Lower lobe of right lung (tissue), 2 donors: ENCODE measurements around the gene ZNF148. TPM values are rescaled to one million over a fixed set of nuclear protein-coding genes. Genes with fewer than 3 reads are reported as not detected.

ENCODE experiments used
- ATAC-seq, 2 donors: fragments of 200-7000 bp; cut with Tn5 transposase; one replicate each; pipeline ENCODE4 v1.9.1; 2020 to 2022; ENCODE audit warnings: mild to moderate bottlenecking in 2 of 2, moderate library complexity in 2 of 2
- DNase-seq: peaks from one replicate; pipeline ENCODE4 v3.0.0-alpha.2; 2020
- H3K27ac ChIP-seq: fragments of 200-600 bp; one replicate; pipeline ENCODE4 v1.8.0; 2022
- H3K27me3 ChIP-seq: fragments of 200-600 bp; one replicate; pipeline ENCODE4 v1.8.0; 2022; ENCODE audit warnings: low read depth
- H3K36me3 ChIP-seq: fragments of 200-600 bp; one replicate; pipeline ENCODE4 v1.8.0; 2022; ENCODE audit warnings: mild to moderate bottlenecking
- H3K4me1 ChIP-seq: fragments of 200-600 bp; one replicate; pipeline ENCODE4 v1.8.0; 2022
- H3K4me3 ChIP-seq: fragments of 200-600 bp; one replicate; pipeline ENCODE4 v1.8.0; 2022; ENCODE audit warnings: mild to moderate bottlenecking
- H3K9me3 ChIP-seq: fragments of 200-600 bp; one replicate; pipeline ENCODE4 v1.8.0; 2022
- CTCF ChIP-seq: fragments of 200-600 bp; IDR thresholded peaks from one replicate; pipeline ENCODE4 v1.8.0; 2022; ENCODE audit warnings: antibody characterized with exemption, mild to moderate bottlenecking
- intact Hi-C: fragments of 100-400 bp; cut with DNase I; formaldehyde crosslinking; loops from one replicate; pipeline ENCODE4 v1.11.0; 2022
- total RNA-seq: library from RNA; stranded (reverse); fragmentation: NEBNext Ultra II Directional; extraction: Animal tissue kit (Norgen Biotek cat#: 25700); gene quantifications from one replicate; pipeline ENCODE4 v1.2.1, GENCODE V29; 2021
- donor health status: DM: no; HTN: yes; CAD: no; lungs with severe emphysema.

The ZNF148 gene
- total RNA-seq, 1 donor from 2014 or later = 48.2 TPM

GRCh38 chr3:125353128-125353527 is 22.0 kb downstream of the ZNF148 start:
- Histone ChIP-seq H3K27ac (no peak overlapping the region), H3K36me3 (no peaks in the 10 kb centered on the region), H3K9me3 (no peaks in the 10 kb centered on the region), H3K4me1 (peaks cover 37% of the 10 kb centered on the region), H3K27me3 (no peaks in the 10 kb centered on the region), H3K4me3 (no peak overlapping the region)
- TF ChIP-seq CTCF = no peak
- intact Hi-C loops = no loop called here
- ATAC-seq (no peak), DNase-seq (no peak)

GRCh38 chr3:125351814-125352456 is 23.2 kb downstream of the ZNF148 start:
- Histone ChIP-seq H3K9me3 (no peaks in the 10 kb centered on the region), H3K27me3 (no peaks in the 10 kb centered on the region), H3K36me3 (no peaks in the 10 kb centered on the region), H3K4me3 (no peak overlapping the region), H3K27ac (no peak overlapping the region), H3K4me1 (peaks cover 30% of the 10 kb centered on the region)
- TF ChIP-seq CTCF = no peak
- DNase-seq (no peak), ATAC-seq (no peak)
- intact Hi-C loops = no loop called here

GRCh38 chr3:125351152-125351551 is 24.0 kb downstream of the ZNF148 start:
- no peak for TF ChIP-seq CTCF
- intact Hi-C loops = no loop called here

GRCh38 chr3:125350597-125350996 is 24.5 kb downstream of the ZNF148 start:
- no peak overlapping the region for H3K27ac ChIP-seq
- intact Hi-C loops = no loop called here
- peaks cover 4% of the 10 kb centered on the region for H3K9me3 ChIP-seq
- DNase-seq (no peak), ATAC-seq (no peak)
- peaks cover 17% of the 10 kb centered on the region for H3K4me1 ChIP-seq
- H3K36me3 ChIP-seq = no peaks in the 10 kb centered on the region
- TF ChIP-seq CTCF = no peak
- H3K4me3 ChIP-seq = no peak overlapping the region
- H3K27me3 ChIP-seq = no peaks in the 10 kb centered on the region

More at GRCh38 chr3:125351152-125351551, 24.0 kb downstream of the ZNF148 start:
- H3K4me1 ChIP-seq = peaks cover 22% of the 10 kb centered on the region
- no peak for ATAC-seq
- H3K27ac ChIP-seq = no peak overlapping the region
- peaks cover under 1% of the 10 kb centered on the region for H3K9me3 ChIP-seq
- no peak overlapping the region for H3K4me3 ChIP-seq
- no peaks in the 10 kb centered on the region for H3K27me3 ChIP-seq
- DNase-seq = no peak
- no peaks in the 10 kb centered on the region for H3K36me3 ChIP-seq

GRCh38 chr3:125349556-125350165 is 25.5 kb downstream of the ZNF148 start:
- H3K27me3 ChIP-seq = no peaks in the 10 kb centered on the region
- no peak for ATAC-seq

More at GRCh38 chr3:125349556-125350165, 25.5 kb downstream of the ZNF148 start:
- H3K27ac ChIP-seq = no peak overlapping the region
- DNase-seq = no peak
- intact Hi-C loops = no loop called here
- H3K4me1 ChIP-seq = peaks cover 15% of the 10 kb centered on the region
- TF ChIP-seq CTCF = no peak
- peaks cover 4% of the 10 kb centered on the region for H3K9me3 ChIP-seq
- H3K4me3 ChIP-seq = no peak overlapping the region
- H3K36me3 ChIP-seq = no peaks in the 10 kb centered on the region
